Erythroblast (primary cell): ENCODE results near the gene TSNAXIP1.

Experiments
- GATA1 ChIP-seq: IDR thresholded peaks from 2 replicates; pipeline ENCODE4 v1.6.1; 2011; ENCODE audit warnings: low read depth, mild to moderate bottlenecking, control low read depth, low read length, moderate library complexity
- POLR2A ChIP-seq: IDR thresholded peaks from 2 replicates; pipeline ENCODE4 v1.6.1; 2011; ENCODE audit warnings: mild to moderate bottlenecking, low read length

- no peak for TF ChIP-seq POLR2A
- TF ChIP-seq GATA1 = no peak
These were observed 67.7 kb downstream of the TSNAXIP1 start for GRCh38 chr16:67874372-67874771.
